NCI-H146 (cell line): ENCODE measurements around the gene VPS16.

Experiments used
- DNase-seq: peaks from one replicate; lab custom pipeline; 2025; lab: John Stamatoyannopoulos, UW

VPS16 gene

DNA sequence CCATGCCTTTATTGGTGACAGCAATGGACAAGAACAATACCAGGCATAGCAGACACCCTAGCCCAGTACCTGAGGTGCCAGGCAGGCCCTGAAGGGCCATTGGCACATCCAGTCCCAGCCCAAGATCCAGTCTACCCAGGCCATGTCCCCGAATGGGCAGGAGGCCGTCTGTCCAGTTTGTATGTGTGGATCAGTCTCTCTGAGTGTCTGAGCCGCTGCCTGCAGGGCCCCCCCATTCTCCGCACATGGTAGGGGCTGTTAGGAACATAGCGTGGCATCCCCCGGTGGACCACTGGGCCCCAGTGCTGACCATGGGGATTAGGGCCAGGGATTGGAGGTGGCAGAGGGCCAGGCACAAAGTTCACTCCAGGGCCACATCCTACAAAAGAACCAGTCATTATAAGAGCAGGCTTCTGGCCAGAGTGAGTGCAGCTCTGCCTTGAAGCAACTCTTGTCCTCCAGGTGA, 5.2 kb upstream of the VPS16 start:
- DNase-seq: no peak

GRCh38 chr20:2836035-2836434, 4.5 kb upstream of the VPS16 start:
- DNase-seq: no peak

- no peak for DNase-seq
Measured at GRCh38 chr20:2837221-2837960, 3.2 kb upstream of the VPS16 start.

DNA sequence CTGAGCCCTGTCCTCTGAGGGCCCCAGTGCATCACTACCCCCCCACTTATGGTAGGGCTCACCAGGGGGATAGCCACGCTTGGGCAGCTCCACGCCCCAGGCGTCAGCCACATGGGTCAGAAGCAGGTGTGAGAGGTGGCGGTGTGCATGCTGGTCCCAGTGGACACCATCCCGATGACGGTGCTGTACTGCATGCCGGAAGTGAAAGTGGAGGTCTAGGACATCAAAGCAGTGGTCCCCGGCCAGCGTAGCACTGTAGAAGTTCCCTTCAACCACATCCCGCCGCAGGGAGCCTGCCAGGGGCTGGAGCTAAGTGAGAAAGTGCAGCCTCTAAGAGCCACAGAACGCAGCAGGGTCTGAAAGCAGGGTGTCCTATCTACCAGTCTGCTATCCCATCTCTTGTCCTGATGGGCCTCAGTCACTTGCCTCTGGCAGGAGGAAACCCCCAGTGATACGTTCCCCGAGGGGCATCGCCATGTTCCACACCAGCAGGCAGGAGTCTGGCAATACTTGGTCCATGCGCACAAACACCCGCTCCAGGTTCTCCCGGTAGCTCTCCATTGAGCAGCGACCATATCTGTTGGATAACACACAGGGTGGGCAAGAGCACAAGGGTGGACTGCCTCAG, 2.3 kb upstream of the VPS16 start:
- no peak for DNase-seq

DNA sequence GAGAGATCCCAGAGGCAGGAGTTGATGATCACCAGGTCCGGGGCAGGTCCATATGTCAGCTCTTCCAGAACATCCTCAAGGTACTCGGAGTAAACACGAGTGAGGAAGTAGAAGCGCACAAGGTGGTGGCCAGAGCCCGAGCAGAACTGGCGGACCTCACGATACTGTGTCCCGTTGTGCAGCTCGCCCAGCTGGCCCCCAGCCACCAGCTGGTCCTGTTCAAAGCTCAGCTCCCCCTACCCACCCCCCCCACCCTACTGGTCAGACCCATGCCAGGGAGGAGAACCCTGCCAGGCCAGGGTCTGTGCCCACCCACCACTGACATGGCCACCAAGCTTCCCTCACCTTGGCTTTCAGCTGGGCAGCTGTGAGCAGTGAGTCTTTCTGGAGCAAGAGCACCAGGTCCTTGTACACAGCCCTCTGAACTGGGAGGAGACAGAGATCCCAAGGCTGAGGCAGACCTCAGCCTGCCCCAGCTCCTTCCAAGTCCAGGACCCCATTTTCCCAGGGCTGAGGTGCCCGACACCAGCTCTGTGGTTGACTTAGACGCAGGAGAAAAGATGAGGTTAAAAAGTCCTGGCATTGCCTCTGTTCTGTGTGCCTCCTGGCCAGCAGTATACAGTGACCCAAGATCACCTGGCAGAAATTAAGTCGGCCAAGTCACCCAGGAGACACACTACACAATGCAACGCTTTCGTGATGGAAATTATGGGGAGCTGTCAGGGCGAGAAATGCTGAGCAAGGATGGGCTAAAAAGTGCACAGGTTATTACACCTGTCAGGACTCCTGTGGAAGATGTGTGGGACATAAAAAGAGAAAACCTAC, 1.5 kb upstream of the VPS16 start:
- DNase-seq: no peak

DNA sequence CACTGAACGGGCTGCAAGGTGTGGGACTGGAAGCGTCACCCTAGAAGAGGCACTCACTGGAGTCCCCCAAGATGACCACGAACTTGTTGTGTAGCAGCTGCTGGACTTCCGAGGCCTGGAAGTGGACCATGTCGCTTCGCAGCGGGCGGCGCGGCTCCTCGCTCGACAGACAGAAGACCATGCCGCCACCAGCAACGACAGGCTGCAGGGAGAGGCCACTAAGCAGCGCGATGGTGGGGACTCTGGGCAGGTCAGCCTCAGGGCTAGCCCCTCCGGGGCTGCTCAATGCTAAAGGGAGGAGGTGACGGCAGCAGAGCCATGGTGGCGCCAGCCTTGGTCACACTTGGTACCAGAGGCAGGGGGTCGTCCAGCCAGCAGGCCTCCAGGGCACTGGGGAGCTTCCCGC, 810 bp upstream of the VPS16 start:
- no peak for DNase-seq

GRCh38 chr20:2840967-2841531, 504 bp downstream of the VPS16 start:
- peak; percentile 55 for DNase-seq

- DNase-seq: no peak
Measured at GRCh38 chr20:2845607-2846006, 5.1 kb downstream of the VPS16 start.

DNA sequence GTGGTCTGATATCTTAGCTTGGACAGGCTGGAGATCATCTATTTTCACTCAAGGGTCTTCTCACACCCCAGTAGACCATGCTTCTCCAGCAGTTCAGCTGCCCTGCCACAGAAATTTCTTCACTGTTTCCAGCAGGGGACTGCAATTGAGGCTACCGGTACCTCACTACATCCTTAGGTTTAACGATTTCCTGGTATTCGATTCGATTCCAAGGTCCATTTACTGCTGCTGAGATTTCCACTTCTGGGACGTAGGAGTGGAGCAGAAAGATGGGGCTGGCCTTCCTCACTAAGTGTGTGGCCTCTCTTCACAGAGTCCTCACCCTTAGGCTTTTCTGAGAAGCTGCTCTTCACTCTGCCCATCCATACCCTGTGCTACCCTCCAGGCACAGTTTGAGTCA, 6.2 kb downstream of the VPS16 start:
- no peak for DNase-seq

DNA sequence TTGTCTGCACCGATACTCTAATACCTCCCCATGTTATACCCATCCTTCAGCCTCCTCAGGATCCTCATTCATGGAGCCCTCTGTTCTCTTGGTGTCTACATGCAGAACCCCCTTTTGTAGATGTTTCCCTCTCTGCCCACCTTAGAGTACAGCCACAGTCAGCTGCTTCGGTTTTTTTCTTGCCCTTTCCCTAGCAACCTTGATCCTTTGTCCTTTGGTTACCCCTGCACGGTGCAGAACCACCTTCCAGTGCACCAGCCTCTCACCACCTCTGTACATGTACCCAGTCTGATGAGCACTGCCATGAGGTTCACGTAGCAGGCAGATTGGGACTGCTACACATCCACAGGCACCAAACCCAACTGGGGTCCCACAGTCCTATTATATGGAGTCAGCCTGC, 7.3 kb downstream of the VPS16 start:
- no peak for DNase-seq

DNA sequence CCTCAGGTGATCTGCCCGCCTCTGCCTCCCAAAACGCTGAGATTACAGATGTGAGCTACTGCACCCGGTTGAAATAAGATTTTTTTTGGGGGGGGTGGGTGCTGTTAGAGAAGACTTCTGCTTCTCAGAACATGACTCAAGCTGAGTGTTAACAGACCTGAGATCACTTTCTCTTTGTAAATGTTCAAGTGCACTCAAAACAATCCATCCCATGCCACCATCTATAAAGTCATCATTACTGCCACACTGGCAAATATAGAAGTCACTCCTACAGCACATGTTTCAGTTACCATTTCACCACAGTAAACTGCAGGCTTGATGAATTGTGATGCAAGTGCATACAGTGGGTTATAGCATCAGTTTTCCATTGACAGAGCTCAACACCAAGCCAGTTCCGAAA, 9.0 kb downstream of the VPS16 start:
- no peak for DNase-seq

DNA sequence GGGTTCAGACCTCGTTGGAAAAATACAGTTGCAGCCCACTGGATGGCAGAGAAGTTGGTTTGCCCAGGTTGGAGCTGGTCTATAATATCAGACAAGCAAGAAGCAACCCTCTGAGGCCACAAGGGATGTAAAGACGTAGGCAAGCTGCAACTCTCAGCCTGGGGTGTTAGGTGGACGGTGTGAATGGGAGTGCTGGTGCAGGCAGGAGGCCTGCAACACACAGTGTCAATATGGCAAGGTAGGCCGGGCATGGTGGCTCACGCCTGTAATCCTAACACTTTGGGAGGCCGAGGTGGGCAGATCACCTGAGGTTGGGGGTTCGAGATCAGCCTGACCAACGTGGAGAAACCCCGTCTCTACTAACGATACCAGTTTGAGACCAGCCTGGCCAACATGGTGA, 10.5 kb downstream of the VPS16 start:
- no peak for DNase-seq

DNA sequence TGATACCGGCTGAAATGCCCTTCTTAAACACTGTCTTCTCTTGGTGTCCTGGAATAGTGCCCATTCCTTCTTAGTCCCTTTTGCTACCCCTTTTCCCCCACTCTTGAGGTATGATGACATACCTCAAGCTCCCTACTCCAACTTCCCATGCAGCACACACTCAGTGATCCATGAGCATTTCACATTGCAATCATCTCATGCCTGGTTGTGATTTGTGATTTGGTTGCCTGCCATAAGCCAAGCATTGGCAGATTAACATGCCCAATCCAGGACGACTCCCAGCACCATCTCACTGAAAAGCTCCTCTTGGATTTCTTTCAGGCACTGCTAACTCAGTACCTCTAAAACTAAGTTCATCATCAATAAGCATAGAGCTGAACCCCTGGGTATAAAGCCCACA, 18.0 kb downstream of the VPS16 start:
- no peak for DNase-seq

- DNase-seq: no peak
Measured at GRCh38 chr20:2859330-2860121, 19.0 kb downstream of the VPS16 start.

DNA sequence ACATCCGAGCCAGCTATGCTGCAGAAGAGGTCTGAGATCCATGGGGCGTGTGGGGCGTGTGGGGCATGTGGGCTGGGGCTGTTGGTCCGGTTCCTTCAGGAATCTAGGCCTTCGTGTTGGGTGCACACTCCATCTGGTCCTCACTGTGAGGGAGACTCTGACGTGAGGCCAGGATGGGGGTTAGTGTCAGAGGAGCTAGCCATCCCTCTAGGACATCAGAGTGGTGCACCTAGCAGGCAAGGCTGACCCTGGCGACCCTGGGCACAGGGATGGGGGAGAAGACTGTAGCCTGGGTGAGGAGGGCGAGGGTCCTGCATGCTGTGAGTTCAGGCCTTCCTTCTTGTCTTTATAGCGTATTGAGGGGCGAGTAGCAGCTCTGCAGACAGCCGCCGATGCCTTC, 24.1 kb downstream of the VPS16 start:
- DNase-seq: no peak

- DNase-seq: no peak
Measured at GRCh38 chr20:2865101-2865500, 24.6 kb downstream of the VPS16 start.

DNA sequence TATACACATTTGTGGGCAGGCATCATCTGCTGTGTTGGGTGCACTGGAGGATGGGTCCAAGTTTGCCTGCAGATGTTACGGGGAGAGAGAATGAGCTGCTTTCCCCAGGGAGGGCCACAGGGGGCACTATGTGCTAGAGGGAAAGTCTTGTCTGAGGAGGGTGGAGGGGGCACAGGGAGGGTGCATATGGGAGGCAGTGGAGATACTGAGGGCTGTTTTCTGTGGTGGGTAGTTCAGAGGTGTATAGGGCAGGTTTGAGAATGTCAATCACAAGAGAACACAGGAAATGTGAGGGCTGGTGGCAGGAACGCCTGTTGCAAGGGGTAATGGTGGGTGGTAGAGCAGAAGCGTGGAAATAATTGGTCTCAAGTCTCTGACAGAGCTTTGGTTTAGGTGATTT, 25.1 kb downstream of the VPS16 start:
- DNase-seq: no peak

GRCh38 chr20:2866236-2866635, 25.7 kb downstream of the VPS16 start:
- no peak for DNase-seq

DNA sequence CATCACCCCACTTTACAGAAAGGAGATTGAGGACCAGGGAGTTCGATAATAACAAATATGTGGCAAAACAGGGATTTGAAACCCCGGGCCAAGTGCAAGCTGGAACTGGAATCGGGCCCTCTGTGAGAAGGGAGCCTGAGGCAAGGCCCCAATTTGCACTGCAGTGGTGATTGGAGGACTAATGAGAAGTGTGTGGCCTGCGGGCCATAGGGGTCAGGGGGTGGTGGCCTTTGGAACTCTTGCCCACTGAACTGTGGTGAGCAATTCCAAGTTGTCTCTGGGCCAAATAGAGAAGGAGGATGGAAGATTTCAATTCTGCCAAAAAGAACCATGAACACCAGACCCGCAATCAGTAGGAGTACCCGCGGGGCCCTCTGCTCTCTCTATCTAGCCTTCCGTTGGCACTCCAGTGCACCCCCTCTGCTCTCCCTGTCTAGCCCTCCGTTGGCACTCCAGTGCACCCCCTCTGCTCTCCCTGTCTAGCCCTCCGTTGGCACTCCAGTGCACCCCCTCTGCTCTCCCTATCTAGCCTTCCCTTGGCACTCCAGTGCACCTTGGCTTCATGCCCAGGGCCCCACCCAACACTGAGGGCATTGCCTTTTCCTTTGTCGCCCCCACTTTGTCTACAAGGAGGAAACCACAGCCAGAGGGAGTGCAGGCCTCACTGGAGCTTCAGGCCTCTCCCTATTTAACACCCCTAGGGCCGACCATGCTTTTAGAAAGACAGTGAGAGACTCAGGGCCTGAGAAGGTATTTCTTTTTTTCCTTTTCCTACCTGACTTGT, 26.7 kb downstream of the VPS16 start:
- DNase-seq: no peak

- DNase-seq: no peak
Measured at GRCh38 chr20:2869381-2869780, 28.8 kb downstream of the VPS16 start.

DNA sequence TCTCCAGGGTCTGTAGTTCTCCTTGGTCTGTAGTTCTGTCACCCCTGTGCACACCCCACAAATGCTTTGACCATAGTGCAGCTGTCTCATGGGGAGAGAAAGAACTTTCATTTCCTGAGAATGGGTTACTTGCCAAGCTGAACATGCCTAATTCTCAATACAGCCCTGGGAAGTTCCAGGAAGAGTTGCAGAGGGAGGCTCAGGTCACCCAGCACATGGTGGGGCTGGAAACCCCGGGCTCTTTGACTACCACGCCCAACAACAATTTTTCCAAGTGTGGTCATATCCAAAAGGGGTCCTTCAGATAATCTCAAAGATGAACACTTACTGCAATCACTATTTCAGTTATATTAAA, 30.5 kb downstream of the VPS16 start:
- no peak for DNase-seq
